H9 (cell line): ENCODE data around the gene AFAP1L2. TPM values are rescaled to one million over a fixed set of nuclear protein-coding genes. Genes with fewer than 3 reads are reported as not detected.

Source experiments
- DNase-seq: peaks from one replicate; pipeline ENCODE4 v3.0.0-alpha.2; 2017
- H2AFZ ChIP-seq: one replicate; pipeline ENCODE4 v1.6.1; 2013; ENCODE audit warnings: mild to moderate bottlenecking, low read length, control low read depth, moderate library complexity
- H2AK5ac ChIP-seq: 2 replicates; pipeline ENCODE4 v1.6.1; 2013; ENCODE audit warnings: low read length, control low read depth, mixed read lengths; ENCODE audit not compliant: insufficient read length
- H2BK120ac ChIP-seq: one replicate; pipeline ENCODE4 v1.6.1; 2013; ENCODE audit warnings: low read depth, mild to moderate bottlenecking, low read length, control low read depth, inconsistent platforms; ENCODE audit not compliant: poor library complexity, severe bottlenecking
- H2BK12ac ChIP-seq: 2 replicates; pipeline ENCODE4 v1.6.1; 2013; ENCODE audit warnings: low read length, control low read depth, mixed read lengths, low read depth; ENCODE audit not compliant: insufficient read length
- H2BK15ac ChIP-seq: 2 replicates; pipeline ENCODE4 v1.6.1; 2013; ENCODE audit warnings: low read depth, low read length, control low read depth
- H2BK20ac ChIP-seq: one replicate; pipeline ENCODE4 v1.6.1; 2013; ENCODE audit warnings: low read depth, mild to moderate bottlenecking, low read length, control low read depth, inconsistent platforms; ENCODE audit not compliant: poor library complexity, severe bottlenecking
- H2BK5ac ChIP-seq: 2 replicates; pipeline ENCODE4 v1.6.1; 2013; ENCODE audit warnings: low read length, control low read depth, mixed read lengths; ENCODE audit not compliant: insufficient read length
- H3K14ac ChIP-seq: 2 replicates; pipeline ENCODE4 v1.6.1; 2013; ENCODE audit warnings: low read length, control low read depth; ENCODE audit not compliant: insufficient read depth
- H3K18ac ChIP-seq: 2 replicates; pipeline ENCODE4 v1.6.1; 2013; ENCODE audit warnings: low read depth, mild to moderate bottlenecking, mixed read lengths, low read length, control low read depth; ENCODE audit not compliant: insufficient read length
- H3K23ac ChIP-seq: 2 replicates; pipeline ENCODE4 v1.6.1; 2013; ENCODE audit warnings: low read length, control low read depth, mixed read lengths, low read depth; ENCODE audit not compliant: insufficient read length
- H3K23me2 ChIP-seq: 2 replicates; pipeline ENCODE4 v1.6.1; 2013; ENCODE audit warnings: low read depth, mild to moderate bottlenecking, mixed read lengths, low read length, control low read depth; ENCODE audit not compliant: insufficient read length, poor library complexity, severe bottlenecking
- H3K27ac ChIP-seq: 2 replicates; pipeline ENCODE4 v1.5.1; 2013; ENCODE audit warnings: low read length, control low read depth, mixed read lengths, low read depth; ENCODE audit not compliant: insufficient read length
- H3K27me3 ChIP-seq: 2 replicates; pipeline ENCODE4 v1.6.1; 2013; ENCODE audit warnings: low read length, control low read depth, inconsistent platforms; ENCODE audit not compliant: insufficient read depth
- H3K4ac ChIP-seq: 2 replicates; pipeline ENCODE4 v1.6.1; 2013; ENCODE audit warnings: low read depth, mild to moderate bottlenecking, control low read depth, inconsistent platforms, low read length, moderate library complexity
- H3K4me1 ChIP-seq: 2 replicates; pipeline ENCODE4 v1.6.1; 2013; ENCODE audit warnings: low read length, control low read depth, inconsistent platforms; ENCODE audit not compliant: insufficient read depth
- H3K4me2 ChIP-seq: 2 replicates; pipeline ENCODE4 v1.6.1; 2013; ENCODE audit warnings: low read length, control low read depth, mixed read lengths; ENCODE audit not compliant: insufficient read length, insufficient read depth
- H3K56ac ChIP-seq: 2 replicates; pipeline ENCODE4 v1.6.1; 2013; ENCODE audit warnings: low read depth, mild to moderate bottlenecking, mixed read lengths, low read length, control low read depth; ENCODE audit not compliant: insufficient read length
- H3K79me1 ChIP-seq: 2 replicates; pipeline ENCODE4 v1.6.1; 2013; ENCODE audit warnings: low read depth, mild to moderate bottlenecking, moderate library complexity, low read length, control low read depth, inconsistent platforms; ENCODE audit not compliant: insufficient read depth, poor library complexity, severe bottlenecking
- H3K79me2 ChIP-seq: 2 replicates; pipeline ENCODE4 v1.6.1; 2013; ENCODE audit warnings: low read length, control low read depth, inconsistent platforms; ENCODE audit not compliant: insufficient read depth
- H3K9ac ChIP-seq: 2 replicates; pipeline ENCODE4 v1.6.1; 2013; ENCODE audit warnings: low read length, control low read depth, mixed read lengths; ENCODE audit not compliant: insufficient read length; ENCODE audit errors: extremely low read depth
- H3K9me3 ChIP-seq: one replicate; pipeline ENCODE4 v1.6.1; 2013; ENCODE audit warnings: low read depth, low read length, inconsistent platforms; ENCODE audit not compliant: control insufficient read depth
- H3T11ph ChIP-seq: one replicate; pipeline ENCODE4 v1.6.1; 2013; ENCODE audit warnings: mild to moderate bottlenecking, low read length, control low read depth, inconsistent platforms
- H4K20me1 ChIP-seq: one replicate; pipeline ENCODE4 v1.6.1; 2013; ENCODE audit not compliant: control insufficient read depth, insufficient read length, insufficient read depth
- H4K5ac ChIP-seq: 2 replicates; pipeline ENCODE4 v1.6.1; 2013; ENCODE audit warnings: low read depth, mild to moderate bottlenecking, mixed read lengths, low read length, control low read depth; ENCODE audit not compliant: insufficient read length
- H4K8ac ChIP-seq: replicated peaks from 2 replicates; pipeline ENCODE4 v1.6.1; 2013; ENCODE audit warnings: low read length, control low read depth, mixed read lengths, low read depth; ENCODE audit not compliant: insufficient read length
- H4K91ac ChIP-seq: 2 replicates; pipeline ENCODE4 v1.6.1; 2013; ENCODE audit warnings: low read depth, mild to moderate bottlenecking, moderate library complexity, mixed read lengths, low read length, control low read depth; ENCODE audit not compliant: insufficient read length
- H3K27ac Mint-ChIP-seq, 3 experiments: 2 replicates in 2 of 3; 3 replicates in 1 of 3; pipeline ENCODE4 v1.8.0; 2020 to 2021; ENCODE audit warnings: mixed read lengths in 3 of 3, mild to moderate bottlenecking in 1 of 3, moderate library complexity in 1 of 3
- H3K27me3 Mint-ChIP-seq: 2 replicates; pipeline ENCODE4 v1.8.0; 2021; ENCODE audit warnings: low read depth, mild to moderate bottlenecking, moderate library complexity, mixed read lengths
- H3K36me3 Mint-ChIP-seq, 3 experiments: 2 replicates in 2 of 3; 3 replicates in 1 of 3; pipeline ENCODE4 v1.8.0; 2020 to 2021; ENCODE audit warnings: low read depth in 3 of 3, mixed read lengths in 3 of 3; ENCODE audit not compliant: insufficient read depth in 1 of 3
- H3K4me1 Mint-ChIP-seq, 2 experiments: 2 replicates each; pipeline ENCODE4 v1.8.0; 2020; ENCODE audit warnings: mixed read lengths in 2 of 2
- H3K4me3 Mint-ChIP-seq, 2 experiments: 2 replicates in 1 of 2; 3 replicates in 1 of 2; pipeline ENCODE4 v1.8.0; 2020 to 2021; ENCODE audit warnings: mild to moderate bottlenecking in 2 of 2, mixed read lengths in 2 of 2, moderate library complexity in 1 of 2
- H3K9me3 Mint-ChIP-seq, 2 experiments: 2 replicates in 1 of 2; 3 replicates in 1 of 2; pipeline ENCODE4 v1.8.0; 2020; ENCODE audit warnings: mild to moderate bottlenecking in 2 of 2, mixed read lengths in 2 of 2, moderate library complexity in 1 of 2
- WGBS: extraction: QIAGEN DNeasy Blood & Tissue Kit; methylation state at CpG from one replicate; pipeline ENCODE4 v1.1.7; 2013; ENCODE audit warnings: missing lambda C conversion rate, low lambda C conversion rate, mixed read lengths; ENCODE audit not compliant: insufficient read length; ENCODE audit errors: extremely low coverage; 5-methylcytosine and 5-hydroxymethylcytosine counted together
- total RNA-seq: library from RNA; stranded (reverse); gene quantifications from 2 replicates; pipeline ENCODE4 v1.2.1, GENCODE V29; 2021
- TF ChIP-seq, protein P1 (sequence below): fragments of 200-600 bp; sonication (generic); conservative IDR thresholded peaks from 3 replicates; pipeline ENCODE4 v1.8.0; 2021; ENCODE audit warnings: antibody characterized with exemption, mild to moderate bottlenecking

The AFAP1L2 gene
- total RNA-seq, 1 experiment from 2014 or later = 0.77 TPM

- H3K9me3 Mint-ChIP-seq = no peaks in the 10 kb centered on the region
- Histone ChIP-seq H2BK15ac (no peak overlapping the region), H2AFZ (no peak overlapping the region), H3K27me3 (no peaks in the 10 kb centered on the region), H2BK120ac (no peak overlapping the region), H3K79me1 (no peaks in the 10 kb centered on the region), H3K4me2 (no peak overlapping the region), H2BK20ac (no peak overlapping the region), H3K18ac (no peak overlapping the region), H3K79me2 (no peaks in the 10 kb centered on the region), H2BK5ac (no peak overlapping the region), H3K56ac (no peak overlapping the region), H3K23me2 (no peaks in the 10 kb centered on the region), H4K8ac (no peak overlapping the region), H3K9ac (no peak overlapping the region), H4K20me1 (no peaks in the 10 kb centered on the region), H3T11ph (no peak overlapping the region), H4K91ac (no peak overlapping the region), H3K23ac (no peak overlapping the region), H3K4me1 (no peaks in the 10 kb centered on the region), H2BK12ac (no peak overlapping the region), H3K9me3 (no peaks in the 10 kb centered on the region), H2AK5ac (no peak overlapping the region), H3K27ac (no peak overlapping the region), H4K5ac (no peak overlapping the region), H3K14ac (no peak overlapping the region), H3K4ac (no peak overlapping the region)
- no peaks in the 10 kb centered on the region for H3K36me3 Mint-ChIP-seq
- WGBS = no CpG with 5 or more reads among the region's 6 CpGs
- no peaks in the 10 kb centered on the region; a peak in 1 of 4 replicates for H3K4me1 Mint-ChIP-seq
- TF ChIP-seq, protein P1, sequence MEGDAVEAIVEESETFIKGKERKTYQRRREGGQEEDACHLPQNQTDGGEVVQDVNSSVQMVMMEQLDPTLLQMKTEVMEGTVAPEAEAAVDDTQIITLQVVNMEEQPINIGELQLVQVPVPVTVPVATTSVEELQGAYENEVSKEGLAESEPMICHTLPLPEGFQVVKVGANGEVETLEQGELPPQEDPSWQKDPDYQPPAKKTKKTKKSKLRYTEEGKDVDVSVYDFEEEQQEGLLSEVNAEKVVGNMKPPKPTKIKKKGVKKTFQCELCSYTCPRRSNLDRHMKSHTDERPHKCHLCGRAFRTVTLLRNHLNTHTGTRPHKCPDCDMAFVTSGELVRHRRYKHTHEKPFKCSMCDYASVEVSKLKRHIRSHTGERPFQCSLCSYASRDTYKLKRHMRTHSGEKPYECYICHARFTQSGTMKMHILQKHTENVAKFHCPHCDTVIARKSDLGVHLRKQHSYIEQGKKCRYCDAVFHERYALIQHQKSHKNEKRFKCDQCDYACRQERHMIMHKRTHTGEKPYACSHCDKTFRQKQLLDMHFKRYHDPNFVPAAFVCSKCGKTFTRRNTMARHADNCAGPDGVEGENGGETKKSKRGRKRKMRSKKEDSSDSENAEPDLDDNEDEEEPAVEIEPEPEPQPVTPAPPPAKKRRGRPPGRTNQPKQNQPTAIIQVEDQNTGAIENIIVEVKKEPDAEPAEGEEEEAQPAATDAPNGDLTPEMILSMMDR = no peak
- no peak overlapping the region for H3K4me3 Mint-ChIP-seq
- DNase-seq = no peak
- H3K27ac Mint-ChIP-seq = no peak overlapping the region
- H3K27me3 Mint-ChIP-seq = peaks cover 13% of the 10 kb centered on the region
Observed at GRCh38 chr10:114311023-114311422, 93.3 kb downstream of the AFAP1L2 start.
